Activated CD8-positive, alpha-beta memory T cell treated with anti-CD3 and anti-CD28 coated beads, Interleukin-2, amount 50 U/mL, for 1 hour (primary cell): ENCODE data around the gene MICAL3.
"Not testable (repeated sequence)": the region's sequence is repeated elsewhere in the genome, so short reads cannot be mapped to it uniquely, and the experiment has no call there.

ENCODE experiments used
- DNase-seq: peaks from one replicate; pipeline ENCODE4 v3.0.0-alpha.2; 2020; ENCODE audit errors: extremely low read depth

MICAL3 gene

GRCh38 chr22:18024276-18024939 lies at the start of gene MICAL3:
Gene MICAL3, minus strand, starts transcription at chr22:18024561. Its CDS starts 117,749 bp downstream, at chr22:17906812.
- DNase-seq: no peak

- DNase-seq: not testable (repeated sequence)
Measured at GRCh38 chr22:18073927-18074326, 49.6 kb upstream of the MICAL3 start.

- no peak for DNase-seq
Measured at GRCh38 chr22:18073467-18073866, 49.1 kb upstream of the MICAL3 start.

GRCh38 chr22:18071968-18072310 lies 47.6 kb upstream of the MICAL3 start:
- DNase-seq: no peak

GRCh38 chr22:18071307-18071967 lies 47.1 kb upstream of the MICAL3 start:
- not testable (repeated sequence) for DNase-seq

- DNase-seq: no peak
Measured at GRCh38 chr22:18070556-18071306, 46.4 kb upstream of the MICAL3 start.

- DNase-seq: no peak
Measured at GRCh38 chr22:18070041-18070440, 45.7 kb upstream of the MICAL3 start.

- DNase-seq: no peak
Measured at GRCh38 chr22:18069041-18069440, 44.7 kb upstream of the MICAL3 start.

GRCh38 chr22:18068381-18068988 lies 44.1 kb upstream of the MICAL3 start:
- DNase-seq: no peak

GRCh38 chr22:18067548-18068341 lies 43.4 kb upstream of the MICAL3 start:
- no peak for DNase-seq

- no peak for DNase-seq
Measured at GRCh38 chr22:18067121-18067520, 42.8 kb upstream of the MICAL3 start.

- no peak for DNase-seq
Measured at GRCh38 chr22:18066181-18066859, 42.0 kb upstream of the MICAL3 start.

- DNase-seq: no peak
Measured at GRCh38 chr22:18065256-18065655, 40.9 kb upstream of the MICAL3 start.

- DNase-seq: no peak
Measured at GRCh38 chr22:18064636-18065035, 40.3 kb upstream of the MICAL3 start.

GRCh38 chr22:18063715-18064114 lies 39.4 kb upstream of the MICAL3 start:
- not testable (repeated sequence) for DNase-seq

- DNase-seq: no peak
Measured at GRCh38 chr22:18063306-18063705, 38.9 kb upstream of the MICAL3 start.

GRCh38 chr22:18062421-18062820 lies 38.1 kb upstream of the MICAL3 start:
- no peak for DNase-seq

- DNase-seq: no peak
Measured at GRCh38 chr22:18060646-18061620, 36.6 kb upstream of the MICAL3 start.

- DNase-seq: no peak
Measured at GRCh38 chr22:18059991-18060390, 35.6 kb upstream of the MICAL3 start.

- no peak for DNase-seq
Measured at GRCh38 chr22:18059473-18059872, 35.1 kb upstream of the MICAL3 start.
